NCI-H1930 (cell line): ENCODE data around the gene FKBP2.
A peak's percentile ranks its signal among the peaks of the same experiment; 100 is the strongest.

Experiments
- DNase-seq, 2 experiments: peaks; one replicate each; lab custom pipeline; 2025; lab: John Stamatoyannopoulos, UW

FKBP2 gene

DNA sequence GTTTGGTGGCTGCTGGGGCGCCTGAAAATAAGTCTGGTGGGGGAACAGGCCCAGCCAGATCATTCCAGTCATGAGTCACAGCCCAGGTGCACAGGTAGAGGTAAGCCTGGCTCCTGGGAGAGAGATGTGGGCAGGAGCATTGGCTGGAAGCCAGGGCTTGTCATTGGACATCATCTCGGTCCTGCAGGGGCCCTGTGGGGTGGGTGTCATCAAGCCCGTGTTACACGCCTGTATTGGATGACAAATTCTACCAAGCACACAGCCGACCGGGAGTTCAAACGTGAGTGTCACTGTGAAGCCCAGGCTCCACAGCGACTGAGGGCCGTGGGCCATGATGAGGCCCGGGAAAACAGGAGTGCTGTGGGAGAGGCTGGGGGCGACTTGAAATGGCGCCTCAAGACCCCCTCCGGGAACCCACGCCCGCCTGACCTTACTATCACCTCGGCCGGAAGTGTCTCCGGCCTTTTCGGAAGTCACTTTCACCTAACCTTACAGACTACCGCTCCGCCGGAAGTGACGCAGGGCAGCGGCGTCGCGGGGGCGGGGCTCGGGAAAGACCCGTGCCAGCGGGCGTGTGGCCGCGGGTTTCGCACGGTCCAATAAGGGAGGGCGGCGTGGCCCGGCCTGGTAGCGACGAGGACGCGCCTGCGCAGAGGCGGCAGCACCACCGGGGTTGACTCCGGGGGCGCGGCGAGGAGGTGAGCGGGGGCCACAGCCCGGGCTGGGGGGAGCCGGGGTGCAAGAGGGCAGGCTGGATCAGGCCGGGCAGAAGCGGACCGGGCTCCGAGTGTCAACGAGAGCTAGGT, at the start of gene FKBP2:
FKBP2 (plus strand) TSS at position 661 of the 806 bp plus-strand sequence. CDS start 1,293 bp downstream, outside the sequence.
- peak; percentile 93 to 98 for DNase-seq

DNA sequence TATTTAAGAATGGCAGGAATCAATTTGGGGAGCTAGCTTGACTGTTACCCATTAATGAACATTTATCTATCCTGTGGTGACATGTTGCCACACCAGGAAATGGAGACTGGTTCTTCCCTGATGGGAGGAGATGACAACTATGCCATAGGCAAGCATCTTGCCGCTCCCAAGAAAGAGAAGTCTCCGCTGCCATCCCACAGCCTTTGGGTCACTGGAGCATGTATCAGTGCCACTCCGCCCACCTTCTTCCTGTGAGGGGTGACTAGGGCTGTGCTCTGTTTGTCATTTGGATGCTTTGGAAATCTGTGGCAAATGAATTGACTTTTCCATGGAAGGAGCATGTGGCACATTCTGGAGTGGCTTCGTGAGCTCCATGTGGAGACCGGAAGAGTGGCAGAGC, 48.5 kb upstream of the FKBP2 start:
- DNase-seq: no peak

DNA sequence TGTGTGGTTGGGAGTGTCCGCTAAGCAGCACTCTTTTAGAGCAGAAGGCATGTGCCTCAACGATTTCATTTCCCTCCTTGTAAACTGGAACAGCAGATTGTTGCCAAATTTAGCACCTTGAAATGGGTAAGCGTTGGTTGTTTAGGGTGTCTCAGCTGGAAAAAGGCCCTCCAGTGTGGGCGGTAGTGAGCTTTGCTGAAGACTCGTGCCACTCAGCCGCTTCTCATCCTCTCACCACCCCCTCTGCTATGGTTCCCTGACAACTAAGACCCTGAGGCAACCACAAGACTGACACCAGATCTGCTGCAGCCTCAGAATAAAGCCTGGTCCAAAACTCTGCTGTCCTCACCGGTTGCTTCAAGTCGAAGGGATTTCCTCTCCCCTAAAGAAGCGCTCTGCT, 44.3 kb upstream of the FKBP2 start:
- no peak for DNase-seq

DNA sequence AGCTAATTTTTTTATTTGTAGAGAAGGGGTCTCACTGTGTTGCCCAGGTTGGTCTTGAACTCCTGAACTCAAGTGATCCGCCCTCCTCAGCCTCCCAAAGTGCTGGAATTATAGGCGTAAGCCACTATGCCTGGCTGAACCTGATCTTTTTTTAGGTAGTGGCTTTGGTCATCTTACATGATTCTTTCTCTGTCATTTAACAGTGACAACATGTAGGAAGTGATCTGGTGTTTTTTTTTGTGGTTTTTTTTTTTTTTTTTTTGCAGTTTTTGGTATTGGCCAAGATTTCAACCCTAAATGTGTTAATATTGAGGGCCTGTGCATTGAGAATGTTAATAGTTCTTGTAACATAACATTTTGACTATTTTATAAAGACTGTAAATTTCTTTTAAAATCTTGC, 42.4 kb upstream of the FKBP2 start:
- no peak for DNase-seq

DNA sequence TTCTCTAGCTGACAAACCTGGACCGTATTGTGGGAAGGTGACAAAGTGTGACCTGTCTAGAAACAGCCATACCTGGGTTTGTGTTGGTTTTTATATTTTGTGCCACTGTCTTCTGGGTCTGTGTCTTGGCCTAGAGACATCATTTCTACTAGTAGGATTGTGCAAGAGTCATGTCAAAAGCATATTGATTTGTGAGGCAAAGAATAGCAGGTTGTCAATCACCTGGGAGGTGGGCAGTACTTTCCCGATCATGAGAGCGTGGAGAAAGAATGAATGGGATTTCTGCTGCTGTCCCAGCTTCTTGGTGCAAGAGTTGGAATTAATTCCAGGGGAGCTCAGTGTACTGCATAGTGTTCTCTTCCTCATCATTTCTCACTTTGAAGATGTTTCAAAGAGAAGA, 39.4 kb upstream of the FKBP2 start:
- DNase-seq: no peak

DNA sequence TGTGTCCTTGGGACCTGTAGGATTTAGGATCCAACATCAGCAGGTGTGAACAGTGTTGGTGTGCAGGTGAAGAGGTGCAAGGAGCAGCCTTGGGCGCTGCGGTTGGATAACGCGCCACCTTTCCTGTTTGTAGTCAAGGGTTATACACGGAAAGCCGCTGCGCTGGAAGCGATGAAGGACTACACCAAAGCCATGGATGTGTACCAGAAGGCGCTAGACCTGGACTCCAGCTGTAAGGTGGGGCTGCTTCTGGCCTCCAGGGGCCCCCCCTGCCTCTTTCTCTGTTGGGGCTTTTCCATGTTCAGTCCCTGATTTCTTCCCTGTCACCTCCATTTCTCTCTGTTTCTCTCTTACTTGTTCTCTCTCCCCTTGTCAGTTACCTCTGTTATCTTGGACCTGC, 37.9 kb upstream of the FKBP2 start:
- DNase-seq: no peak

DNA sequence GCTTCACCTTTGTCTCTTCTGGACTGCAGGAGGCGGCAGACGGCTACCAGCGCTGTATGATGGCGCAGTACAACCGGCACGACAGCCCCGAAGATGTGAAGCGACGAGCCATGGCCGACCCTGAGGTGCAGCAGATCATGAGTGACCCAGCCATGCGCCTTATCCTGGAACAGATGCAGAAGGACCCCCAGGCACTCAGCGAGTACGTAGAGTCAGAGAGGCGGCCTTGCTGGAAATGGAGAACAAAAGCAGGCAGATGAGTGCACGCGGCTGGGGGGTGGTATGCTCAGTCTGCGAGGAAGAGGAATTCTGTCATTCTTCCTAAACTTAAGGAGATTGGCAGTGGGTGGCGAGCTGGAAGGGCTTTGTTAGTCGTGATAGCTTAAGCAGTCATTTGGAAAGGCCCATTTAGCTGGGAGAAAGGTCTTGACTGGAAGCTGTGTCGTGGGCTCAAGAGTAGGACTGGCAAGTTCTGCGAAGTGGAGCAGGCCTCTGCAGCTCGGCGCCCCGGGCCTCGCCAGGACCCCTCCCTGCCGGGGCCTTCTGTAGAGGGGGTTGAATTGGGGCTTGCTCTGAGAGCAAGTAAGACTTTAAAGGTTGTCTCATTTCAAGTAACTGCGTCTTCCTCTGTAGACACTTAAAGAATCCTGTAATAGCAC, 37.3 kb upstream of the FKBP2 start:
- no peak for DNase-seq

DNA sequence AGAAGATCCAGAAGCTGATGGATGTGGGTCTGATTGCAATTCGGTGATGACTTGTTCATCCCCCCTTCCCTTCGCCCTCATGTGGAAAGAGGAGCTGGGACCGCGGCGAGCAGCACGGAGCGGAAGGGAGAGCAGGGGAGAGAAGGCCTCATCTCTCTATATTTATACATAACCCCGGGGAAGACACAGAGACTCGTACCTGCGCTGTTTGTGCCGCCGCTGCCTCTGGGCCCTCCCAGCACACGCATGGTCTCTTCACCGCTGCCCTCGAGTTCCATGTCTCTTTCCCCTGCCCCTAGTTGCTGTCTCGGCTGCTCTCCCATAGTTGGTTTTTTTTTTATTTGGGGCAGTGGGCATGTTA, 36.8 kb upstream of the FKBP2 start:
- no peak for DNase-seq

DNA sequence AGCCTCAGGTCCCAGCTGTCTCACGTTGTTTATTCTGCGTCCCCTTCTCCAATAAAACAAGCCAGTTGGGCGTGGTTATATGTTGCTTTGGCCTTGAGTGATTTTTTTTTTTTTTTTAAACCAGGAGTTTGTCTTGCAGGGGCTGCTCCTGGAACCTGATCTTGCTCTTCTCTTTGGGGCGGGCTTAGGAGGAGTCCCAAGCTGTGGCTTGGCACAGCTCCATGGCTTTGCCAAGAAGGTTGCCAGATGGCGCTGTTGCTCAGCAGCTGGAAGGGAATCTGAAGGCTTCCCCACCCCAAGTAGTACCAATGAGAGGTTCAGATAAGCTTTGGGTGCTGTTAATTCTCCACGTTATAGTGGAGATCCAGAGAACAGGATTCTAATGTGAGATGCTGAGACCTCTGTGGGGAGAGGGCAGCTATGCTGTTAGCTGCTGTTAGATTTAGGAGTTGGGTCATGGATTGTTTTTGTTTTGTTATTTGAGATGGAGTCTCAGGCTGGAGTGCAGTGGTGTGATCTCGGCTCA, 36.4 kb upstream of the FKBP2 start:
- DNase-seq: peak in 1 of 2 experiments; percentile 60

DNA sequence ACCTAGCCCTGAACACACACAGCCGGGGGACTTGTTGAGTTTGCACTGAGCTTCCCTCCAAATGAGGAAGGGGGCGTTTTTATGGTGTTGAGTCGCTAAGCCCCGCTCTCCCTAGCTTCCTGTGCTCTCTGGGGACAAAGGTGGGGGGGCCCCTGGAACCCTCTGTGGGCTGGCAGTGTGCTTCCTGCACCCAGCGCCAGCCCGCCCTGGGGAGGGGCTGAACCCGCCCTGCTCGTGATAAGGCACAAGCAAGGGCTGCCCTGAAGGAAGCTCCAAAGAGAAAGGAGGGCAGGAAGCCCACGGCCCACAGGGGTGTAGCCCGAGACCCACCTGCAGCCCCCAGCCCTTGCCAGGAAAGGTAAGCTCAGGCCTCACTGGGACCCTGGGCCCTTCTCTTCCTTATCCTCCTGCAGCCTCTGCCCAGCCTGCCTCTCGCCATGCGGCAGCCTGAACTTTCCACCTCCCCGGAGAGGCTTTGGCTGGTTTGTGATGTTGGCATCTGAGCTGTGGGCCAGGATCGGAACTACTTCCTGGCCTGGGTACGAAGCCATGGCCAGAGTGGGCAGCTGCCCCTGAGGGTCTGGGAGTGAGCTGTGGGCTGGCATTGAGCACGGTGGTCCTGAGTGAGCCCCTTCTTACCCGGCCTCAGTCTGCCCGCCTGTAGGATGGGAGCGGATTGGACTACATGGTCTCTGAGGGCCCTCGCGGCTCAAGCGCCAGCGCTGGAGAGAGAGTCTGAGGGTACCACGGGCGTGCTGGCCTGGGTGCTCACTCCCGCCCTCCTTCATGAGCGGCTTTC, 34.2 kb upstream of the FKBP2 start, which contains the start of gene FERMT3:
FERMT3 (plus strand) TSS at position 265 of the 799 bp plus-strand sequence. CDS start 644 bp downstream, outside the sequence.
- DNase-seq: no peak

DNA sequence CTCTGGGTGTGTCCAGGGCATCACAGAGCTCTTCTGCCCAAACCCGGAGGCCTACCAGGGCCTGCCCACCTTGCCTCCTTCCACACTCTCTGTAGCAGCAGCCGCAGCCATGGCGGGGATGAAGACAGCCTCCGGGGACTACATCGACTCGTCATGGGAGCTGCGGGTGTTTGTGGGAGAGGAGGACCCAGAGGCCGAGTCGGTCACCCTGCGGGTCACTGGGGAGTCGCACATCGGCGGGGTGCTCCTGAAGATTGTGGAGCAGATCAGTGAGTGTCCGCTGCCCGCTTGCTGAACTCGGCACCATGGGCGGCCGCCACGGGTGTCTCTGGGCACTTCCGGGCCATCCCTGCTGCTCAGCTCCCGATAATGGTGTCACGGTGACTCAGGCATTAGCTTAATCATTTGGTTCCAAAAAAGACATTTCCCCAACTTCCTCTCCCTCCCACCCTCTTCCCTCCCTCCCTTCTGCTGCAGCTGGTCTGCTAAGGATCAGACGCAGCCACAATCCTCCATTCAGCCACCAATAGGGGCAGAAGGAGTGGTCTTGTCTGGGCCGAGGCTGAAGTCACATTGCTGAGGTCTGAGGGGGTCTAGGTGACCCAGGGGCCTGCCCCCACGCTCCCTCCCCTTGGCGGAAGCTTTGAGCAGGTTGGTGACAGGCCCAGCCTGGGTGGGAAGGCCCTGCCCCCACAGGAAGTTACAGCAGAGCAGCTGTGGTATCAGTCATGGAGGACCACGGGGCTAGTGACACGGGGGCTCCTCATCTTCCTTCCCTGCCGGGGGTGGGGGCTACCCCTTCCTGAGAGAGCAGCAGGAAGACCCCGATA, 33.4 kb upstream of the FKBP2 start:
- DNase-seq: no peak

DNA sequence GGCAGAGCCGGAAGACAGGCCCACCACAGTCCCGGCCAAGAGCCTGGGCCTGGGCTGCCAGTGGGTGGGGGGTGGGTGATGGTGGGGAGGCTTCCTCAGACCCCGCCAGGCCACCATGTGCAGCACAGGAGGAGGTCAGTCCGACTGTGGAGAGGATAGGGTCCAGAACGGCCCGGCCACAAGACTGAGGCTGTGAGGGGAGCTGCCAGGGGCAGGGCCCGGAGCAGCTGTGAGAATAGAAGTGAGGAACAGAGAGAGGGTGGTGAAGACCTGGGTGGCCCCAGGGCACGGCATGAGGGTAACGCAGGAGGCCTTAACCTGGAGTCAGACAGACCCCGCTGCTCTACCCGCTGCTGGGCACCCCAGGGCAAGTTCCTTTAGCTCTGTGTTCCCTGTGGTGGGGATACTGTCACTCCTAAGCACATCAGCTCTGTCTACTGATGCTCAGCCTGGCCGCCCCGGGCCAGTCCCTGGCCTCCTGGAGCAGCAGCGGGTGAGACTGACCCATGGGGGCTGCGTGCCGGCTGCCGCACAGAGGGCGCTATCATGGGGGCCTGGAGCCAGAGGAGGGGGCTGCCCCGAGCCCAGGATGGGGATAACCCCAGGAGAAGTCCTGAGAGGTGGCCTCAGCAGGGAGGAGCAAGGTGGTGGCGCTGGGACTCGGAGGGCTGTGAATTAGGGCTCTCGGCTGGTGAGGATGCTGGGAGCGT, 32.7 kb upstream of the FKBP2 start:
- no peak for DNase-seq

DNA sequence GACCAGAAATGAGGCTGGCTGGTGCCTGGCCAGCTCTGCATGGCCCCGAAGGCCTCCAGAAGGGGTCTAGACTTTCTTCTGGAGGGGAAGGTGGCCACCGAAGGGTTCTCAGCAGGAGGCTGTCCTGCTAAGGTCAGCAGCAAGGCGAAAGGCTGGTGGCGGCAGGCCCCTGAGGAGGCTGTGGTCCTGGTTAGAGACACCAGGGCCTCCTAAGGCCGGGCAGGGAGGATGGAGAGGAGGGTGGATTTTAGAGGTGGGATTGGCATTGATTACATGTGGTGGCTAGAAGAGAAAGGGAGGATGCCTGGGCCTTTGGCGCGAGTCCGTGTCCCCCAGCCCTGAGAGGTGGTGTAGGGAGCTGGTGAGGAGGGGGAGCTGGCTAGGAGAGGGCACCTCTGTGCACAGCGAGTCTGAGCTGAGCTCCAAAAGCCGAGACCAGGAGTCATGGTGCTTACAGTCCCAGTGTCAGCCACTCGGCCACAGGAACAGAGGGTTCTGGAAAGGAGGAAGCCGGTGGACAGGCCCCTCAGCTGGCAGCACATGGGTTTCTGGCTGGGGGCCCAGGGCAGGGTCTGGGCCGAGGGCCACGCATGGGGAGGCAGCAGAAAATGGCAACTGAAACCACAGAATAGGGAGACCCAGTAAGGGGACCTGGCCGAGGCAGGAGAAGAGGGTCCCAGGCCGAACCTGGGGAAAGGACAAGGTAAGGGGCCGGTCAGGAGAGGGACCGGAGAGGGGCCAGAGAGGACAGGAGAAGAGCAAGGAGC, 31.9 kb upstream of the FKBP2 start:
- DNase-seq: no peak

DNA sequence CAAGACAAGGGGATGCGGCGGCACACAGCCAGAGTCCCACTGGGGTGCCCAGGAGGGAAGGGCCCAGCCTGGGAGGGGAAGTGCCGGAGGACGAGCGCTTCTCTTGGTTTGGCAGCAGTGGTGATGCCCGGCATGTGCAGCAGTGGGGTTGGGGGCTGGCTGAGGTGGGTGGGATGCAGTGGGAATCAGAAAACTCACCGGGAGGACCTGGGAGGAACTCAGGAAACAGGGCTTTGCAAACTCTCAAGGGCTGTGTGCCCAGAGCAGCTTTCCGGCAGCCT, 31.4 kb upstream of the FKBP2 start:
- no peak for DNase-seq

DNA sequence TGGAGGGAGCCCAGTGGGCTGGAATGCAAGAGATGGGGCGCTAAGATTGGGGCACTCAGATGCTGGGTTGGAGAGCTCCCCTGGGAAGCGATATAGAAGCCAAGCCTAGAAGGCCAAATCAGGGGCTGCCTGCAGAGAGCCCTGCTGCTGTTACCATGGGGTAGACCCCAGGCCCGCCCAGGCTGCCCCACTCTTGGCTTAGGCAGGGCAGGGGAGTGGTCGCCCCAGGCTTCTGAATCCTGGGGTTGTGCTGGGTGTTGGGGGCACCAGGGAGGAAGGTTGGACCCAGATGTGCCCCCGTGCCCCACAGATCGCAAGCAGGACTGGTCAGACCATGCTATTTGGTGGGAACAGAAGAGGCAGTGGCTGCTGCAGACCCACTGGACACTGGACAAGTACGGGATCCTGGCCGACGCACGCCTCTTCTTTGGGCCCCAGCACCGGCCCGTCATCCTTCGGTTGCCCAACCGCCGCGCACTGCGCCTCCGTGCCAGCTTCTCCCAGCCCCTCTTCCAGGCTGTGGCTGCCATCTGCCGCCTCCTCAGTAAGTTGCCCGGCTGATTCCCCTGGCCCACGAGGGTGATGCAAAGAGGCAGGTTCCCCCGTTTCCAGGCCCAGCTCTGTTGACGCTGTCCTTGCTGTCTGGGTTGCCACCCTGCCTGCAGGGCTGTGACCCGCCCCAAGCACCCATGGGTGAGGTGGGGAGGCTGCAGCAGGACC, 30.4 kb upstream of the FKBP2 start:
- DNase-seq: no peak

DNA sequence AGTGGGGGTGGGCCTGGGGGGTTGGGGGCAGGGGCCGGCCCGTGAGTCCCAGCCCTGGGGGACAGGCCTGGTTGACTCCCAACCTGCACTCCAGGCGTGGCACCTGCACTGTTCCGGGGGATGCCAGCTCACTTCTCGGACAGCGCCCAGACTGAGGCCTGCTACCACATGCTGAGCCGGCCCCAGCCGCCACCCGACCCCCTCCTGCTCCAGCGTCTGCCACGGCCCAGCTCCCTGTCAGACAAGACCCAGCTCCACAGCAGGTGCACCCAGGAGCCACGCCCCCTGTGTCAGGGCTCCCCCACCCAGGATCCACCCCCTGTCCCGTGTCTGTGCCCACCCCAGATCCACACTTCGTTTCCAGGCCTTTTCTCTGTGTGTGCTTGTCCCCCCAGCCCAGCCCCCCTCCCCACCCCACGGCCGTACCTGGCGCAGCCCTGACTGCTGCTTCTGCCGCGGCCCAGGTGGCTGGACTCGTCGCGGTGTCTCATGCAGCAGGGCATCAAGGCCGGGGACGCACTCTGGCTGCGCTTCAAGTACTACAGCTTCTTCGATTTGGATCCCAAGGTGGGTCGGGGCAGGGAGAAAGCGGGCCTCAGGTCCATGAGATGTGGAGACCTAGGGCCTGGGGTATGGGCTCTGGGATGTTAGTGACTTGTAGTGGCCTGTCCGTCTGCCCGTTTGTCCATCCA, 29.6 kb upstream of the FKBP2 start:
- no peak for DNase-seq

DNA sequence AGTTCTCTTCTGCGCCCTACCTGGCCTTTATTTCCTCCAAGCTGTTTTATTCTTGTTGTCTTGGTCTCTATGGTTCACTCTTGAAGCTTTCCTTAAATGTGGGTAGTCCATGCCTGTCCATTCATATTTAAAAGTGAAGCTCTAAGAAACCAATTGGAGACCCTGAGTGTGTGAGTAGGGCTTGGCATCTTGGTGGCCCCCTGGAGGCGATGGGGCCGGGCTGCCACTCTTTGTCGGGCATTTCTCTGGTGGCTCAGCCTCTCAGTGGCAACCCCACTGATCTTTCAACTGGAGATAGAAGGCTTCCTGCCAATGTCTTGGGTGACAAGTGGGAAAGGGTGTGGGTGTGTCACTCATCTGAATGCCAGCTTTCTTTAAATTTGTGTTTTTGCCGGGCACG, 24.0 kb upstream of the FKBP2 start:
- no peak for DNase-seq

DNA sequence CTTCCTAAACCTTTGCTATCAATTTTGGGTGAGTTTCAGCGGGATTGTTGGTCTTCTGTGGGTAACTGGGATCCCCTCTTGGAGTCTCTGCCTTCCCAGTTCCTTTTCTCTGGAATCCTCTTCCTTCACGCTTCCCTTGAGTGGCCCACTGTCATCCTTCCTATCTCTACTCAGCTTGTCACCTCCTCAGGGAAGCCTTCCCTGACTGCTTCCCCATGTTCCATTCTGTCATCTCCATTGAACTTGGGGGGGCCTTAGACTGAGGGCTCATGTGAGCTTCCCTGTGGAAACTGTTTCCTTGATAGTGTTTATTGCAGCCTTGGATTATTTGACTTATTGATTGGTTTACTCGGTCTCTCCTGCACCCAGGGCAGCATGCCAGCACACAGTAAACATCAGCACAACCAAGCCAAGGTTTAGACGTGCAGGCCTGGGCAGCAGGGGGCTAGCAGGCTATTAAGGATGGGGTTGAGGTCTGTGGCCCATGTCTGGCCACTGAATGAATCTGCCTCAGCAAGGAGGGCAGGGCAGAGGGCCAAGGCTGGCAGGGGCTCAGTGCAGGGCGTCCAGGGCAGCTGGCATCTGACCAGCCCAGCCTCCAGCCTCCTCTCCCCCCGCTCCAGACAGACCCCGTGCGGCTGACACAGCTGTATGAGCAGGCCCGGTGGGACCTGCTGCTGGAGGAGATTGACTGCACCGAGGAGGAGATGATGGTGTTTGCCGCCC, 22.1 kb upstream of the FKBP2 start:
- no peak for DNase-seq

DNA sequence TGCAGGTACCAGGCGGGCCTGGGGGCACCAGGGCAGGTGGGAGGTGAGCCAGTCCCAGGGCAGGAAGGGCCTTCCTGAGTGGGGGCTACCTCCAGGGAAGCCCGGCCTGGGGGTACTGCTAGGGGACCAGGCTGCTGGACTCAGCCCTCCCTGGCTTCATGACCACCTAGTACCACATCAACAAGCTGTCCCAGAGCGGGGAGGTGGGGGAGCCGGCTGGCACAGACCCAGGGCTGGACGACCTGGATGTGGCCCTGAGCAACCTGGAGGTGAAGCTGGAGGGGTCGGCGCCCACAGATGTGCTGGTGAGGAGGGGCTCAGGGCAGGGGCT, 21.6 kb upstream of the FKBP2 start:
- DNase-seq: no peak
